Mesothelial cell of epicardium (in vitro differentiated cells): ENCODE results near the gene CYTH4. TPM values are rescaled to one million over a fixed set of nuclear protein-coding genes. Genes with fewer than 3 reads are reported as not detected.

Experiments
- DNase-seq, 2 experiments: peaks; one replicate each; pipeline ENCODE4 v3.0.0; 2021; ENCODE audit warnings: low spot score in 2 of 2; ENCODE audit not compliant: unreplicated experiment in 2 of 2
- H3K27ac Mint-ChIP-seq: 2 replicates; pipeline ENCODE4 v1.8.0; 2021; ENCODE audit warnings: mixed read lengths
- H3K27me3 Mint-ChIP-seq: 2 replicates; pipeline ENCODE4 v1.8.0; 2021; ENCODE audit warnings: low read depth, mixed read lengths
- H3K36me3 Mint-ChIP-seq: 2 replicates; pipeline ENCODE4 v1.8.0; 2021; ENCODE audit warnings: mixed read lengths
- H3K4me1 Mint-ChIP-seq: 2 replicates; pipeline ENCODE4 v1.8.0; 2021; ENCODE audit warnings: mixed read lengths
- H3K4me3 Mint-ChIP-seq: 2 replicates; pipeline ENCODE4 v1.8.0; 2021; ENCODE audit warnings: mild to moderate bottlenecking, moderate library complexity, mixed read lengths
- H3K9me3 Mint-ChIP-seq: 2 replicates; pipeline ENCODE4 v1.8.0; 2021; ENCODE audit warnings: mixed read lengths
- CTCF ChIP-seq: fragments of 200-600 bp; sonication (generic); IDR thresholded peaks from one replicate; pipeline ENCODE4 v1.5.0; 2021; ENCODE audit warnings: antibody characterized with exemption; ENCODE audit not compliant: unreplicated experiment
- total RNA-seq: library from RNA; stranded (reverse); gene quantifications from 3 replicates; pipeline ENCODE4 v1.2.1, GENCODE V29; 2021

The CYTH4 gene
- total RNA-seq, 1 donor from 2014 or later: not detected

GRCh38 chr22:37314315-37315074 lies 32.2 kb downstream of the CYTH4 start:
- no peaks in the 10 kb centered on the region for H3K36me3 Mint-ChIP-seq
- peaks cover 23% of the 10 kb centered on the region for H3K4me1 Mint-ChIP-seq
- DNase-seq: no peak
- peaks cover 16% of the 10 kb centered on the region for H3K27me3 Mint-ChIP-seq
- no peak overlapping the region for H3K4me3 Mint-ChIP-seq
- no peak overlapping the region for H3K27ac Mint-ChIP-seq
- H3K9me3 Mint-ChIP-seq: no peaks in the 10 kb centered on the region
- no peak for TF ChIP-seq CTCF

GRCh38 chr22:37316405-37316804 lies 34.1 kb downstream of the CYTH4 start:
- peaks cover 15% of the 10 kb centered on the region for H3K4me1 Mint-ChIP-seq
- TF ChIP-seq CTCF: no peak
- H3K27me3 Mint-ChIP-seq: peaks cover 30% of the 10 kb centered on the region
- DNase-seq: no peak
- no peaks in the 10 kb centered on the region for H3K36me3 Mint-ChIP-seq
- no peak overlapping the region for H3K4me3 Mint-ChIP-seq
- no peaks in the 10 kb centered on the region for H3K9me3 Mint-ChIP-seq
- no peak overlapping the region for H3K27ac Mint-ChIP-seq

GRCh38 chr22:37316875-37317371 lies 34.6 kb downstream of the CYTH4 start:
- H3K4me1 Mint-ChIP-seq: peaks cover 15% of the 10 kb centered on the region
- no peaks in the 10 kb centered on the region for H3K9me3 Mint-ChIP-seq
- no peaks in the 10 kb centered on the region for H3K36me3 Mint-ChIP-seq
- H3K4me3 Mint-ChIP-seq: no peak overlapping the region
- H3K27me3 Mint-ChIP-seq: peaks cover 36% of the 10 kb centered on the region
- no peak overlapping the region for H3K27ac Mint-ChIP-seq
- peak; percentile 53 to 82 for DNase-seq
- TF ChIP-seq CTCF: peak; percentile 77

DNA sequence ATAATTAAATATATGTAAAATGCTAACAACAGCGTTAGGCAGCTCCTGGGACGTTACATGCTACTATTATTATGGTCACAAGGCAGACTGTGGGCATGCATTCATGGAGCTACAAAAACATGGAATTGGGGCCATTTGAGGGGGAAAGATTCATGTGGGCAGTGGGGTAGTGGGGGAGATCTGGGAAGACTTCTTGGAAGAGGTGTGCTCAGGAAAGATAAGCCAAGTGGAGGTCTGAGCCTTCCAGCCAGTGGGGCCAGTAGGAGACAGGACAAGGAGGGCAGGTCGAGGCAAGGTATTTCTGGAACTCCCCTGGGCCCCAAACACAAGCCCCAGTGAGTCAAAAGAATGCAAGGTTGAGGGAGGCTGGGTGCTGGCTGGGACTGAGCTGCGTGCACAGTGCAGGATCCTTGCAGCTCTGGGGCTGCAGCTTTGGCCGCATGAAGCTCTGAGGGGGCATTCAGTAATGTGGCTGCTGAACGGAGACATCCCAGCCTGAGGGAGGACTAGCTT lies 35.4 kb downstream of the CYTH4 start:
- DNase-seq: no peak
- H3K36me3 Mint-ChIP-seq: no peaks in the 10 kb centered on the region
- H3K27me3 Mint-ChIP-seq: peaks cover 44% of the 10 kb centered on the region
- H3K27ac Mint-ChIP-seq: no peak overlapping the region
- H3K4me3 Mint-ChIP-seq: no peak overlapping the region
- peaks cover 15% of the 10 kb centered on the region for H3K4me1 Mint-ChIP-seq
- H3K9me3 Mint-ChIP-seq: no peaks in the 10 kb centered on the region
- no peak for TF ChIP-seq CTCF

DNA sequence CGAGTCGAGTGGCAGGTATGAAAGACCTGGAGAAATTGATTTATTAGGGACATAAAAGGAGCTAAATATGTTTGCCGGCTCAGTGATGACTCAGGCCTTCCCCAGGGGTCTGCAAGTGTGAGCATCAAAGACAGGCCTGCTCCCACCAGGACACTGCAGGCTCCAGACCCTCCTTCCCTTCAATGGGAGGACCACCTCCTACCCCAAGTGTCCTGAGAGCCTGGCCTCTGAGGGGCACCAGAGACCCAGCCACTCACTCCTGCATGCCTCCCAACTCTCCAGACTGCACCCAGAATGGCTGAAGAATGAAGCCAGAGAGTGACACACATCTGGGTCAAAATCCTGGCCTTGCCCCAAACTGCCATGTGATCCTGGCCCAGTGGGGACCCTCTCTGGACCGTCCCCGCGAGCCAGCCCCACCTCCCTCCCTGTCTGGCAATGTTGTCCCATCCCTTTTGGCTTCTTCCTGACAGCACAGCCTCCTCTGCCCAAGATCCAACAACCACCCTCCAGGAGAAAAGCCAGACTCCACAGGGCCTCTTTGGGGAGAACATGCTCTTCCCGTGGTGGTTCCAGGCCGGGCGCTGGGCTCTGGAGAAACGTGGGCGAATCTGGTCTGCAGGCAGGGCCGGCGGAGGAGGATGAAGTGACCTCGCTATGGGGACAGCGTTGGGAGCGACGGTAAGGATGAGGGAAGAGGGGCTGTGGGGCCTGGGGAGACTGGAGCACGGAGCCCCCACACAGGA lies 36.2 kb downstream of the CYTH4 start:
- DNase-seq: no peak
- TF ChIP-seq CTCF: no peak
- no peak overlapping the region for H3K4me3 Mint-ChIP-seq
- H3K36me3 Mint-ChIP-seq: no peaks in the 10 kb centered on the region
- peaks cover 15% of the 10 kb centered on the region for H3K4me1 Mint-ChIP-seq
- no peaks in the 10 kb centered on the region for H3K9me3 Mint-ChIP-seq
- H3K27ac Mint-ChIP-seq: no peak overlapping the region
- H3K27me3 Mint-ChIP-seq: peaks cover 50% of the 10 kb centered on the region
